Activated CD4-positive, alpha-beta T cell treated with anti-CD3 and anti-CD28 coated beads, Interleukin-2, amount 50 U/mL, for 24 hours (primary cell): ENCODE results near the gene RBM4.

ENCODE experiments used
- DNase-seq, 2 donors: peaks; one replicate each; pipeline ENCODE4 v3.0.0-alpha.2; 2020; ENCODE audit warnings: low read depth in 1 of 2, low spot score in 1 of 2

The RBM4 gene

DNA sequence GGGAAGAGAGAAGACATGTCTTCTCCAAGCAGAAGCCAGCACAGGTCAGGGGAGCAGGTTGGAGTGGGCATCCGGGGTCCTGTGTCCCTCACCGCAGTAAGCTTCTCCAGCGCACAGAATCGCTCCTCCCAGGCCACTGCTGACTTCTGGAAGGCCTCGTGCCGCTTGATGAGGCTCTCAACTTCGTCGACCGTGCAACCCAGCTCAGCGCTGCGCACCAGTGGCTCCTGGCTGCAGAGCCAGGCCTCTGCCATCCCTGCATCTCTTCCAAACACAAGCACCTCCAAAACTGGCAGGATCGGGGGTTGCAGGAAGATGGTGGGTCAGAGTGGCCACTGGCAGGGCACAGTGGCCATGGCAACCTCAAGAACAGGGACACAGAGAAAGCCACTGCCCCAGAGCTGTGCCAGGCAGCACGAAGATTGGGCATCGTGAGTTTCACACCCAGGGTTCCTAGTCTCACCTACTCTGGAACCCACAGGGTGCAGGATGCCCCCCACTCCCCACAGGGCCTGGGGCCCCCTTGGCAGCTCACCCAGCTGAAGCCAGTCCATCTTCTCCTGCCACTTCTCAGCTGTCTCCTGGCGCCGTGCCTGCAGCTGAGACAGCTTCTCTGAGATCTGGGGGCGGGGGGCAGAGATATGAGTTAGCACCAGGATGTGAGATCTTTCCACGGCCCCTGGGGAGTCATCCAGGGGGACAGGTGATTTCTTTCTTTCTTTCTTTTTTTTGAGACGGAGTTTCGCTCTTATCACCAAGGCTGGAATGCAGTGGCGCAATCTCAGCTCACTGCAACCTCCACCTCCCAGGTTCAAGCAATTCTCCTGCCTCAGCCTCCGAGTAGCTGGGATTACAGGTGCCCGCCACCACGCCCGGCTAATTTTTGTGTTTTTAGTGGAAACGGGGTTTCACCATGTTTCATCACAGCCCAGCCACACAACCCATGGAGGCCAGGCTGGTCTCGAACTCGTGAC, 50.3 kb downstream of the RBM4 start:
- no peak for DNase-seq

DNA sequence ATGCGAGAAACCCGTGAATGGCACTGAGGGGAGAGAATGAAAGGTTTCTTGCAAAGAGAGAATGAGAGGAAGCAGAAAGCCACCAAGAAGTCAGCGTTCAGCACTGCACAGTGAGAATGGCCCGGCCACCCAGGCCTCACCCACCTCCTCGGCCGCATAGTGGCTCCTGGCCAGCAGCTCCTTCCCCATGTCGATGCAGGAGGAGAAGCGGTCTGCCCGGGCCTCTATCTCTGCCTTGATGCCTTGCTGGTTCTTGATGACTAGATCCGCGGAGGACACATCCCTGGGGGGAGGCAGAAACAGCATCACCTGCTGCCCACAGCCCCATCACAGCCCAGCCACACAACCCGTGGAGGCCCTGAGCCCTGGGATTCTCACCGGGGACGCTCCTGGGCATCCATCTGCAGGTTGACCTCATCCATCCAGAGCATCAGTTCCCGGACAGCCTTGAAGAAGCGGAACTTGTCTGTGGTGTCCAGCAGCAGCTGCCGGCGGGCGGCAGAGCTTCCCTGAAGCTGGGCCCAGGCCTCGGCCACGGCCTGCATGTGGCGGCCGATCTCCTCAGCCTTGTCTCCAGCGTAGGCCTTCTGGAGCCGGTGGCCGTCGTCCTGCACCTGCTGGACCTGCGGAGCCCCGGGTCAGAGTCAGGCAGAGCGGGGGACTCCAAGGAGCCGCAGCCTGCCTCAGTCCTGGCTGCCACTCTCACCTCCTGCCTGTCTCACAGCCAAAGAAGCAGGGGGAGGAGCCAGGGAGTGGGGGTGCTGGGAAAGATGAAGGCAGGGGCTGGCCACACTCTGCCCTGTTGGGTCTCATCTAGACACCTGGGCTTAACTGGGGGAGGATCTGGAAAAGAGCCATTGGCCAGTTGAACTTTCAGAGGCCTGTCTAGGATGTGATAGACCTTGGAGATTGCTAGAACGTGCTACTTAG, 51.4 kb downstream of the RBM4 start:
- no peak for DNase-seq

DNA sequence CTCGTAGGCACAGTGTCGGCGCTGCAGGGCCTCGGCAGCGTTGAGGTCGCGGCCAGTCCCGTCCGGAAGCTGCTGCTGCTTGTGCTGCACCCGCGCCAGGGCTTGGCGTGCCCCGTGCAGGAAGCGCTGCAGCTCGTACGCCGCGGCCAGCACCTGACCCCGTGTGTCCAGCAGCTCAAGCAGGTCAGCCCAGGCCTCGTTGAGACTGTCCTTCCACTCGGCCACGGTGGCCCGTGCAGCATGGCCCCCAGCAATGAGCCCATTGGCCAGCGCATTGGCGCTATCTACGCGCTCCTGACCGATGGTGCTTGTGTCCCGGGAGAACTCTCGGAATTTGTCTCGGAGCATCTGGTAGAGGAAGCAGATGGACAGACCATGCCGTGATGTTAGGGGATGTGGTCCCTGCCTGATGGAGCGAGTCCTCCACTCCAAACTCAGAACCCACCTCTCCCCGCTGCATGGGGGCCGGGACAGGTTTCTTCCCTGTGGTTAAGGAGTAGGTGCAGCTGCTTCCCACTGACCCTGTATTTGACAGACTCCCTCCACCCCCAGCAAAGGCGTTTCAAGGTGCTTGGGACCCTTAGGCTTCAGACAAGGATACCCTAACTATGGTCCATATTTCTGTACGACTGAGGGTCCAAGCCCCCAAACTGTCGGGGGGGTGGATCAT, 52.9 kb downstream of the RBM4 start:
- no peak for DNase-seq

DNA sequence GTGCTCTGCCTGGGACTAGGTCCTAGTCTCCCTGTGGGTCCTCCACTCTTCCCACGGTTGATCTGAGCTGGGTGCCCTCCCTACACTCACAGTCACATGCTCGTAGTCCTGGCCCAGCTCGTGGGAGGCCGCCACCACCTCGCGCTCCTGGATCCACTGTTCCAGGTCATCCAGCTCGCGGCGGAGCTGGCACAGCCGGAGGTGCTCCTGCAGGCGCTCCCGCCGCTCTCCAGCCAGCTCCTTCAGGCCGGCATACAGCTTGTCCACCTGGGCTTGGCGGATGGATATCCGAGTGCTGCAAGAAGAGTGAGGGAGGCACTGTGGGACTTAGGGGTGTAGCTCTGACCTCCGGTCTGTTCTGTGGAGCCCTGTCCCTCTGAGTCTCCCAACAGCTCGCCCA, 53.9 kb downstream of the RBM4 start:
- DNase-seq, result no peak

GRCh38 chr11:66692871-66693331, 54.4 kb downstream of the RBM4 start:
- DNase-seq, result no peak

- no peak for DNase-seq
Observed at GRCh38 chr11:66693356-66694055, 55.0 kb downstream of the RBM4 start.

- no peak for DNase-seq
Observed at GRCh38 chr11:66694056-66694410, 55.5 kb downstream of the RBM4 start.

GRCh38 chr11:66694732-66695207, 56.3 kb downstream of the RBM4 start:
- DNase-seq, result peak; percentile 69 to 78
